GM21717 (cell line): ENCODE results near the gene NCMAP.
A peak's percentile ranks its signal among the peaks of the same experiment; 100 is the strongest.
"Not testable (repeated sequence)": the region's sequence is repeated elsewhere in the genome, so short reads cannot be mapped to it uniquely, and the experiment has no call there.

ENCODE experiments used
- ATAC-seq: cut with Tn5 transposase; IDR thresholded peaks from one replicate; pipeline ENCODE4 v1.9.1; 2021; ENCODE audit warnings: mild to moderate bottlenecking, moderate library complexity; ENCODE audit not compliant: unreplicated experiment

The NCMAP gene, protein sequence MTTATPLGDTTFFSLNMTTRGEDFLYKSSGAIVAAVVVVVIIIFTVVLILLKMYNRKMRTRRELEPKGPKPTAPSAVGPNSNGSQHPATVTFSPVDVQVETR

DNA sequence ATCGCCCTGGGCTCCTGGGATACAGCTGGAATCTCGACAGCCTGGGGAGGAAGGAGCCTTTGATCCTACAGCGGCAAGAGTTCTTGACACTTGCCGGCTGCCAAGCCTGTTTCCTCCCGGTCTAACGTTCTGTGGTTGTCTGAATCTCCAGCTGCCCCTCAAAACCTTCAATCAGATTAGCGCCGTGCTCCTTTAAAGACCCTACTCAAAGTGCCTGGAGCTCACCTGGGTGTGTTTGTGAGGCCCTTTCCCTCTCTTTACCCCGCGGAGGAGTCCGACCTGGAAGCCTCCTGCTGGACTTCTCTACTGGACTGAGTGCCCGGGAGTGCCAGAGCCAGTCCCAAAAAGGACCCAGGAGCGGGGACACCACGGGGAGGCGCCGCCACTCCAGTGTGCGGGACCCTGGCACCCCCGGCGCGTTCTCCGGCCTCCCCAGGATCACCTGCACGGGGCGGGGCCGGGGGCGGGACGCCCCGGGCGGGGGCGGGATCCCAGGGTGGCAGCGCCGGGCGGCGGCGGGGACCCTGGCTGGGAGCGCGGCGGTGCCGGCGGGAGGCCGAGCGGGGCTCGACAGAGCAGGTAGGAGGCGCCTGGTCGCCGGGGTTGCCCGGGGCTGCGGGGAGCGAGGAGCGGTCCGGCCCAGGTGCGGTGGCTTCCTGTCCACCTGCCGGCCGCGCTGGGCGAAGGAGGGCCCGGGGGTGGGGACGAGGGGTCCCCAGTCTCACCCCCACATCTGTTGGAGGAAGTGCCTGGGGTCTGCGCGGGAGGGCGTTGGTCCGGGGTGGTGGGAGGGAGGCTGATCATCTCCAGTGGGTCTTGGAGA lies at the start of gene NCMAP:
Gene NCMAP (plus strand): TSS at position 497 of the 823 bp plus-strand sequence. CDS start 39,344 bp downstream, outside the sequence.
- ATAC-seq, result no peak

- ATAC-seq, result no peak
Measured at GRCh38 chr1:24506691-24507381, 49.1 kb upstream of the NCMAP start.

DNA sequence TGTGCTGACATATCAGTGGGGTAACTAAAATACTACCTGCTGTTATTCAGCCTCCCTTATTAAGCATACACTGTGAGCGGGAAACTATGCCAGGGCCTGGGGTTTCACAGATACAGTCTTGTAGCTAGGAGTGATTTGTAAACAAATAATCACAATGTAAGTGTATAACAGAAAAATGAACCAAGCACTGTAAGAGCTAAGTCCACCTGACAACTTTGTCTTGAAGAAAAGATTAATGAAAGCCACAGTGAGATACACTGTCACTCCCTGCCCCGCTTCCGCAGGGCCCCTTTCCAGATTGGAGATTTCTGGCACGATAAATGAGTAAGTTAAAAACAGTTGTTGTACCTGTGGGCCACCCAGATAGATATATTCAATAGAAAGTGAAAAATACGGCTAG lies 48.5 kb upstream of the NCMAP start:
- ATAC-seq, result no peak

GRCh38 chr1:24508911-24509310 lies 47.0 kb upstream of the NCMAP start:
- ATAC-seq, result no peak

DNA sequence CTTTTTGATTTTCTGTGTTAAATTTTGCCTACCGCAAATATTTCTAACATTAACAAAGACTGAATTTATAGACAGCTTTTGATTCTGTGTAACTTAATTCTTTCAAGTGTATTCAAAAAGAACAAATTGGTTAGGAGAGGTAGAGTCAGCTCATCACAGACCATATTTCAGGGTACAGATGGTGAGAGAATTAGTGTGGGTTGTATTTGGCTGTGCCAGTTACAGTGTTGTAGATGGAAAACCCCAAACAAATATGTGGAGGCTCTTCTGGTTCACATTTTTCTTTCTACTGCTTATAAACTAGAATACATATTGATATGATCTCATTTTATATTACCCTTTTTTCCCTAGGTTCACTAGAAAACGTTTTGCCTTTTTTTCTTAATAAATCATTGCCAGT lies 42.2 kb upstream of the NCMAP start:
- no peak for ATAC-seq

DNA sequence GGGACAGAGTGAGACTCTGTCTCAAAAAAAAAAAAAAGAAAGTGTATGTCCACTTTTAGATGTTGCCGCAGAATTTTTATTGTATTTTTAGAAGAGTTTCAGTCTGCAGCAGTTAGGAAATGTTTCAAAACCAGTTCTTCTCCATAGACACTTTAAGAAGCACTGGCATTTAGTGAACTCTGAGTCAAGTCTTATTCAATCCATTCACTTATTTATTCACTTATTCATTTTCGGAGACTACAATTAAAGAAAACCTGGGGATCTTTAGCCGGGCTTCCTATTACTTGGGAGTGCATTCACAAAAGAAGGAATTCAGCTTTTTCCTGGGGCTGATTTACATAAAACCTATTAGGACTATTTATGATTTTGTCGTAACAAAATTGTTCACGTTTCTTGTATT lies 40.9 kb upstream of the NCMAP start:
- no peak for ATAC-seq

GRCh38 chr1:24515671-24516209 lies 40.1 kb upstream of the NCMAP start:
- ATAC-seq, result not testable (repeated sequence)

- no peak for ATAC-seq
Measured at GRCh38 chr1:24516506-24516905, 39.4 kb upstream of the NCMAP start.

GRCh38 chr1:24517898-24518297 lies 38.0 kb upstream of the NCMAP start:
- ATAC-seq, result no peak

DNA sequence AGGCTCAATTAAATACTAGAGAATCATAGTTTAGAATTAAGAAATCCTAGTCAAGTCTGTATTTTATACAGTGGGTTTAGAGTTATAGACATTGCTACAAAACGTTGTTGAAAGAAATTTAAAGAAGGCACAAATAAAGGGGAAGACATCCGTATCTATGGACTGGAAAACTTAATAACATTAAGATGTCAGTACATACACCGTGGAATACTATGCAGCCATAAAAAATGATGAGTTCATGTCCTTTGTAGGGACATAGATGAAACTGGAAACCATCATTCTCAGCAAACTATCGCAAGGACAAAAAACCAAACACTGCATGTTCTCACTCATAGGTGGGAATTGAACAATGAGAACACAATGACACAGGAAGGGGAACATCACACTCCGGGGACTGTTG lies 35.6 kb upstream of the NCMAP start:
- ATAC-seq, result not testable (repeated sequence)

DNA sequence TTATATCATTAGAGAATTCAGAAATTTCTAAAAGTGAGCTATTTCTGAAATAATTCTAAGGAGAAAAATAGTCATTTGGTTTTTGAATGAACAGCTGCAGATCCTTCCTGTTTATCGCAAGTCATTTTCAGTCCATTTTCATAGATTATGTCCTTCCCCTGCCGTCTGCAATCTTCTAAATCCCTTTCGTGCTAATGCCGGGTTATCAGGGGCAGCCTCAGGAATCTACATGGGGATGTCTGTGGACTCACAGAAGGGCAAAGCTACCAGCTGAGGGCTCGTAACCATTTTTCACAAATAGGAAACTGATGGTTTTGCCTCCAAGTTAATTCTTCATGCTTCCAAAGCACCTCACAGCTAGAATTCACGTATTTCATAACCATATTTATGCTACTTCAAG lies 30.3 kb upstream of the NCMAP start:
- no peak for ATAC-seq

- no peak for ATAC-seq
Measured at GRCh38 chr1:24526045-24526444, 29.8 kb upstream of the NCMAP start.

GRCh38 chr1:24526940-24527542 lies 28.8 kb upstream of the NCMAP start:
- ATAC-seq, result no peak

- ATAC-seq, result no peak
Measured at GRCh38 chr1:24528744-24529143, 27.1 kb upstream of the NCMAP start.

DNA sequence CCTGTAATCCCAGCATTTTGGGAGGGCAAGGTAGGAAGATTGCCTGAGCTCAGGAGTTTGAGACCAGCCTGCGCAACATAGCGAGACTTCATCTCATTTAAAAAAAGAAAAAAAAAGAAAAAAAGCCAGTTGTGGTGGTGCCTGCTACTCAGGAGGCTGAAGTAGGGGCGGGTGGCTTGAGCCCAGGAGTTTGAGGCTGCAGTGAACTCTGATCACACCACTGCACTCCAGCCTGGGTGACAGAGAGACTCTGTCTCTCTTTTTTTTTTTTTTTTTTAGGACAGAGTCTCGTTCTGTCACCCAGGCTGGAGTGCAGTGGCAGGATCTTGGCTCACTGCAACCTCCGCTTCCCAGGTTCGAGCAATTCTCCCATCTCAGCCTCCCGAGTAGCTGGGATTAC lies 26.6 kb upstream of the NCMAP start:
- not testable (repeated sequence) for ATAC-seq

GRCh38 chr1:24535021-24535424 lies 20.9 kb upstream of the NCMAP start:
- ATAC-seq, result peak; percentile 57

GRCh38 chr1:24535778-24536177 lies 20.1 kb upstream of the NCMAP start:
- ATAC-seq, result no peak

DNA sequence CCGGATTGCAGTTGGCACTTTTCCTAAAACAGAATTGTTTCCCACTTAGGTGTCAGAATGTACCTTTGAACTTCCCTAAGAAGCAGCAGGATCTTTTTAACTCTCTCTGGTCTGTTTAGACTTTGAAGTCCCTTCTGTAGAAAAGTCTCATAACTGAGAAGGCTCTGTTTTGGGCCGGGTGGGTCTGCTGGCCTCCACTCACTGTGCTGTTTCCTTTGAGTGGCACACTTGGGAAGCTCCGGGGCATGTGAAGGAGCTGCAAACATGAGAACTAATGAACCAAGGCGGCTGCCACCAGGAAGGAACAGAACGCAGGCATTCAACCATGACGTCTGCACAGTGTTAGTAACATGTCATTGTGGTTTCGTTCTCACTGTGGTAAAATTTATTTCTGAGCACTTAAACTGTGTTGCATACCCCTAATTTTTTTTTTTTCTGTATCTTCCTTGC lies 19.5 kb upstream of the NCMAP start:
- no peak for ATAC-seq

DNA sequence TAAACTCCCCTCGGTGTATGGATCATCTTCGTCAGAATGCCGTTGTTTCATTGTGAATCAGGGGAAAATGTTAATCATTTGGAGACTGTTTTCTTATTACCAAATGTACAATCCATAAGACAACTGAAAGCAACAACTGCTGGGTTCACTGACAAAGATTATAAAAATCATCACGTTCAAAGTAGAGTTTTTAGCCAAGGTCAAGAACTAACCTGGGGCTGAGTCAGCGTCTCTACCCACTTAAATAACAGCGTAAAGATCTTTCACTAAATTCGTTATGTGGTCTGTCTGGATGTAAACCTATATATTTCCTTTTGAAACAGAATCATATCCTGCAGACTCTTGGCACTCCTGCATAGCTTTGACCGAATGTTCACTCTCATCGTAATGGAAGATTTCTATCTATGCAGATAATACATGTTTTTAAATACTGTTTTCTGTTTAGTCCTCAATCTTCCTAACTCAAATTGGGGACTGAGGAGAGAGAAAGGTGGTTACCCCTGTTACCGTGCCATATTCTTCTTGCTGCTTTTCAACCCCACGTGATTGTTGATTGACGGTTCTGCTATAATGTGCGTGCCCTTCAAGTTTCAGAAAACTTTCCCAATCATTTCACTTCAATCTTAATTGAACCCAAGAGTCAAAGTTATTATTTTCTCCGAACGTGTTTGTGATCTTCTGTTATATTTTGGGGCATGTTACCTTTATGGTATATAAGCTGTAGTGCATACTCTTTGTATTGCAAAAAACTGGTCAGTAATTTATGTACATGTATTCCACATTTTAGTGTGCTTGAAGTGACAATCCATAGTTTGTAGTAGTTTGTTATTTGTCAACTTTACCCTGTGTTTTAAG lies 15.6 kb upstream of the NCMAP start:
- ATAC-seq, result no peak
